Stimulated activated effector memory CD8-positive, alpha-beta T cell treated with anti-CD3 and anti-CD28 coated beads, Interleukin-12 subunit alpha, Interleukin-12 subunit beta, amount 100 ng/mL, for 72 hours (primary cell): Measurements from ENCODE around the gene MED10.

ENCODE experiments used
- ATAC-seq: fragments of 150-1000 bp; cut with Tn5 transposase; 2 replicates; pipeline ENCODE4 v1.10.0; 2021
- DNase-seq, 2 donors: peaks; one replicate each; pipeline ENCODE4 v3.0.0; 2021 to 2022; ENCODE audit warnings: low spot score in 2 of 2
- H3K27ac Mint-ChIP-seq: one replicate; pipeline ENCODE4 v1.8.0; 2022; ENCODE audit warnings: mild to moderate bottlenecking, mixed read lengths
- H3K36me3 Mint-ChIP-seq: one replicate; pipeline ENCODE4 v1.8.0; 2022; ENCODE audit warnings: mild to moderate bottlenecking, mixed read lengths
- H3K4me1 Mint-ChIP-seq: one replicate; pipeline ENCODE4 v1.8.0; 2022; ENCODE audit warnings: mixed read lengths
- H3K4me3 Mint-ChIP-seq: one replicate; pipeline ENCODE4 v1.8.0; 2022; ENCODE audit warnings: mild to moderate bottlenecking, mixed read lengths
- H3K9me3 Mint-ChIP-seq: one replicate; pipeline ENCODE4 v1.8.0; 2022; ENCODE audit warnings: mixed read lengths

The MED10 gene

GRCh38 chr5:6392561-6392960, 14.2 kb upstream of the MED10 start:
- H3K36me3 Mint-ChIP-seq = no peaks in the 10 kb centered on the region
- no peak overlapping the region for H3K4me3 Mint-ChIP-seq
- no peak for ATAC-seq
- H3K9me3 Mint-ChIP-seq = no peaks in the 10 kb centered on the region
- peaks cover 9% of the 10 kb centered on the region for H3K4me1 Mint-ChIP-seq
- no peak overlapping the region for H3K27ac Mint-ChIP-seq
- DNase-seq = no peak

GRCh38 chr5:6391151-6391550, 12.8 kb upstream of the MED10 start:
- Mint-ChIP-seq H3K36me3 (no peaks in the 10 kb centered on the region), H3K4me3 (no peak overlapping the region)
- no peak for ATAC-seq

GRCh38 chr5:6389946-6390530, 11.7 kb upstream of the MED10 start:
- H3K36me3 Mint-ChIP-seq = no peaks in the 10 kb centered on the region
- peaks cover 9% of the 10 kb centered on the region for H3K4me1 Mint-ChIP-seq
- ATAC-seq (no peak), DNase-seq (no peak)
- H3K4me3 Mint-ChIP-seq = no peak overlapping the region
- no peak overlapping the region for H3K27ac Mint-ChIP-seq
- H3K9me3 Mint-ChIP-seq = no peaks in the 10 kb centered on the region

More at GRCh38 chr5:6391151-6391550, 12.8 kb upstream of the MED10 start:
- Mint-ChIP-seq H3K27ac (no peak overlapping the region), H3K4me1 (peaks cover 9% of the 10 kb centered on the region), H3K9me3 (no peaks in the 10 kb centered on the region)
- DNase-seq = no peak

GRCh38 chr5:6389397-6389796, 11.1 kb upstream of the MED10 start:
- no peaks in the 10 kb centered on the region for H3K36me3 Mint-ChIP-seq
- no peak for DNase-seq
- peaks cover 9% of the 10 kb centered on the region for H3K4me1 Mint-ChIP-seq
- ATAC-seq = no peak
- no peak overlapping the region for H3K4me3 Mint-ChIP-seq
- no peak overlapping the region for H3K27ac Mint-ChIP-seq
- no peaks in the 10 kb centered on the region for H3K9me3 Mint-ChIP-seq

- Mint-ChIP-seq H3K4me1 (no peaks in the 10 kb centered on the region), H3K4me3 (no peak overlapping the region), H3K27ac (no peak overlapping the region), H3K36me3 (no peaks in the 10 kb centered on the region), H3K9me3 (no peaks in the 10 kb centered on the region)
- no peak for ATAC-seq
- no peak for DNase-seq
Measured at GRCh38 chr5:6387970-6388369, 9.6 kb upstream of the MED10 start.

- Mint-ChIP-seq H3K27ac (no peak overlapping the region), H3K4me3 (no peak overlapping the region), H3K36me3 (peaks cover 6% of the 10 kb centered on the region), H3K4me1 (no peaks in the 10 kb centered on the region), H3K9me3 (no peaks in the 10 kb centered on the region)
- DNase-seq (no peak), ATAC-seq (no peak)
Measured at GRCh38 chr5:6386271-6386670, 7.9 kb upstream of the MED10 start.

- H3K36me3 Mint-ChIP-seq = peaks cover 6% of the 10 kb centered on the region
- H3K27ac Mint-ChIP-seq = no peak overlapping the region
- no peaks in the 10 kb centered on the region for H3K9me3 Mint-ChIP-seq
- H3K4me3 Mint-ChIP-seq = no peak overlapping the region
- ATAC-seq (no peak), DNase-seq (no peak)
- no peaks in the 10 kb centered on the region for H3K4me1 Mint-ChIP-seq
Measured at GRCh38 chr5:6384856-6385255, 6.5 kb upstream of the MED10 start.

- DNase-seq (no peak), ATAC-seq (no peak)
- Mint-ChIP-seq H3K9me3 (no peaks in the 10 kb centered on the region), H3K27ac (no peak overlapping the region), H3K4me1 (peaks cover 12% of the 10 kb centered on the region), H3K4me3 (no peak overlapping the region), H3K36me3 (peaks cover 10% of the 10 kb centered on the region)
Measured at GRCh38 chr5:6383376-6383775, 5.0 kb upstream of the MED10 start.

GRCh38 chr5:6379246-6379645, 899 bp upstream of the MED10 start:
- peak overlapping the region; percentile 98 for H3K4me3 Mint-ChIP-seq
- H3K36me3 Mint-ChIP-seq = peaks cover 51% of the 10 kb centered on the region
- peak overlapping the region; percentile 98 for H3K27ac Mint-ChIP-seq
- DNase-seq = no peak
- H3K4me1 Mint-ChIP-seq = peaks cover 46% of the 10 kb centered on the region
- ATAC-seq = no peak
- no peaks in the 10 kb centered on the region for H3K9me3 Mint-ChIP-seq

GRCh38 chr5:6378766-6379103, 388 bp upstream of the MED10 start:
- H3K9me3 Mint-ChIP-seq = no peaks in the 10 kb centered on the region
- peak overlapping the region; percentile 98 for H3K27ac Mint-ChIP-seq
- H3K4me3 Mint-ChIP-seq = peak overlapping the region; percentile 98
- H3K36me3 Mint-ChIP-seq = peaks cover 56% of the 10 kb centered on the region
- ATAC-seq (peak; percentile 29), DNase-seq (no peak)
- H3K4me1 Mint-ChIP-seq = peaks cover 46% of the 10 kb centered on the region

GRCh38 chr5:6377582-6377904, 804 bp downstream of the MED10 start:
- H3K36me3 Mint-ChIP-seq = peaks cover 64% of the 10 kb centered on the region
- ATAC-seq = peak; percentile 16
- DNase-seq = peak in 1 of 2 donors; percentile 54
- H3K27ac Mint-ChIP-seq = peak overlapping the region; percentile 98
- H3K4me3 Mint-ChIP-seq = peak overlapping the region; percentile 98
- H3K4me1 Mint-ChIP-seq = peaks cover 58% of the 10 kb centered on the region
- no peaks in the 10 kb centered on the region for H3K9me3 Mint-ChIP-seq

GRCh38 chr5:6376974-6377520, 1.3 kb downstream of the MED10 start:
- ATAC-seq (peak; percentile 61), DNase-seq (peak in 1 of 2 donors; percentile 63)
- H3K9me3 Mint-ChIP-seq = no peaks in the 10 kb centered on the region
- peaks cover 67% of the 10 kb centered on the region for H3K36me3 Mint-ChIP-seq
- peaks cover 60% of the 10 kb centered on the region for H3K4me1 Mint-ChIP-seq
- H3K4me3 Mint-ChIP-seq = peak overlapping the region; percentile 98
- peak overlapping the region; percentile 98 for H3K27ac Mint-ChIP-seq

- Mint-ChIP-seq H3K27ac (peak overlapping the region; percentile 43), H3K4me3 (no peak overlapping the region), H3K4me1 (peaks cover 52% of the 10 kb centered on the region), H3K36me3 (peaks cover 100% of the 10 kb centered on the region), H3K9me3 (no peaks in the 10 kb centered on the region)
- DNase-seq (no peak), ATAC-seq (no peak)
Measured at GRCh38 chr5:6373081-6373846, 5.1 kb downstream of the MED10 start.

GRCh38 chr5:6372251-6373080, 5.9 kb downstream of the MED10 start:
- Mint-ChIP-seq H3K27ac (peak overlapping the region; percentile 43), H3K9me3 (no peaks in the 10 kb centered on the region), H3K4me3 (no peak overlapping the region), H3K36me3 (peaks cover 100% of the 10 kb centered on the region), H3K4me1 (peaks cover 47% of the 10 kb centered on the region)
- ATAC-seq (no peak), DNase-seq (no peak)

GRCh38 chr5:6371079-6371810, 7.1 kb downstream of the MED10 start:
- no peak for ATAC-seq
- no peaks in the 10 kb centered on the region for H3K9me3 Mint-ChIP-seq
- DNase-seq = no peak
- H3K4me3 Mint-ChIP-seq = no peak overlapping the region
- peaks cover 100% of the 10 kb centered on the region for H3K36me3 Mint-ChIP-seq
- H3K27ac Mint-ChIP-seq = no peak overlapping the region
- peaks cover 35% of the 10 kb centered on the region for H3K4me1 Mint-ChIP-seq
